Tibial nerve (tissue), 4 donors: ENCODE results near the gene BAAT. TPM values are rescaled to one million over a fixed set of nuclear protein-coding genes. Genes with fewer than 3 reads are reported as not detected.

ENCODE experiments used
- DNase-seq, 2 donors: peaks; one replicate each; pipeline ENCODE4 v3.0.0-alpha.2; 2019; ENCODE audit warnings: low spot score in 2 of 2
- H3K27ac ChIP-seq, 4 donors: fragments of 200-600 bp; sonication (generic) in 3 of 4; one replicate each; pipeline ENCODE4 v1.5.1; 2017 to 2019; ENCODE audit warnings: mild to moderate bottlenecking in 1 of 4
- H3K27me3 ChIP-seq, 2 donors: fragments of 200-600 bp; sonication (generic) in 1 of 2; one replicate each; pipeline versions ENCODE4 v1.5.1 to v1.6.0; 2017 to 2019
- H3K36me3 ChIP-seq, 3 donors: fragments of 200-600 bp; sonication (generic); one replicate each; pipeline ENCODE4 v1.5.1; 2018 to 2019
- H3K4me1 ChIP-seq, 4 donors: fragments of 200-600 bp; sonication (generic) in 3 of 4; one replicate each; pipeline ENCODE4 v1.5.1; 2017 to 2019
- H3K4me3 ChIP-seq, 4 donors: fragments of 200-600 bp; sonication (generic) in 3 of 4; one replicate each; pipeline ENCODE4 v1.5.1; 2017 to 2019; ENCODE audit warnings: mild to moderate bottlenecking in 1 of 4, moderate library complexity in 1 of 4
- H3K9me3 ChIP-seq, 4 donors: fragments of 200-600 bp; sonication (generic) in 3 of 4; one replicate each; pipeline ENCODE4 v1.5.1; 2017 to 2019
- CTCF ChIP-seq, 5 experiments: fragments of 200-600 bp in 3 of 5; fragments of 450-650 bp in 2 of 5; sonication (generic) in 3 of 5; IDR thresholded peaks; one replicate each; pipeline ENCODE4 v1.5.1; 2016 to 2019; ENCODE audit warnings: antibody characterized with exemption in 5 of 5, mild to moderate bottlenecking in 3 of 5, moderate library complexity in 2 of 5
- EP300 ChIP-seq, 2 donors: sonication (generic); formaldehyde crosslinking; IDR thresholded peaks; one replicate each; pipeline ENCODE4 v1.6.1; 2017; ENCODE audit warnings: antibody characterized with exemption in 2 of 2, mild to moderate bottlenecking in 1 of 2
- POLR2A ChIP-seq, 2 donors: fragments of 450-650 bp; IDR thresholded peaks; one replicate each; pipeline ENCODE4 v1.6.1; 2017; ENCODE audit warnings: antibody characterized with exemption in 2 of 2, mild to moderate bottlenecking in 2 of 2, moderate library complexity in 2 of 2
- WGBS, 2 donors: methylation state at CpG; one replicate each; pipeline ENCODE4 v1.1.5; 2018; 5-methylcytosine and 5-hydroxymethylcytosine counted together
- total RNA-seq, 4 donors: library from RNA; depleted of rRNA; stranded (reverse); fragments of >200 nt; gene quantifications; one replicate each; pipeline ENCODE4 v1.1.0, GENCODE V29; 2016

BAAT gene
- total RNA-seq, 4 donors from 2014 or later = not detected

GRCh38 chr9:101417977-101418376 lies 33.2 kb upstream of the BAAT start:
- H3K9me3 ChIP-seq = peaks cover 0 to 68% (median 16%) of the 10 kb centered on the region in 4 donors
- H3K27ac ChIP-seq = no peak overlapping the region
- H3K4me3 ChIP-seq = no peak overlapping the region
- TF ChIP-seq POLR2A (IDR thresholded peaks at IDR 0.05) = no peak
- H3K27me3 ChIP-seq = no peaks in the 10 kb centered on the region
- peaks cover 0 to 63% (median 0%) of the 10 kb centered on the region in 3 donors for H3K36me3 ChIP-seq
- DNase-seq = no peak
- no peaks in the 10 kb centered on the region for H3K4me1 ChIP-seq

- Histone ChIP-seq H3K4me1 (no peaks in the 10 kb centered on the region), H3K9me3 (peaks cover 0 to 70% (median 18%) of the 10 kb centered on the region in 4 donors), H3K36me3 (peaks cover 0 to 68% (median 0%) of the 10 kb centered on the region in 3 donors), H3K27me3 (no peaks in the 10 kb centered on the region), H3K27ac (no peak overlapping the region), H3K4me3 (no peak overlapping the region)
- DNase-seq = no peak
- TF ChIP-seq EP300 (IDR thresholded peaks at IDR 0.05) = no peak
- no peak for TF ChIP-seq POLR2A (IDR thresholded peaks at IDR 0.05)
- no peak for TF ChIP-seq CTCF (IDR thresholded peaks at IDR 0.05)
Observed at GRCh38 chr9:101417389-101417788, 32.6 kb upstream of the BAAT start.

GRCh38 chr9:101415578-101415977 lies 30.8 kb upstream of the BAAT start:
- TF ChIP-seq CTCF (IDR thresholded peaks at IDR 0.05) (no peak), EP300 (IDR thresholded peaks at IDR 0.05) (no peak), POLR2A (IDR thresholded peaks at IDR 0.05) (no peak)
- Histone ChIP-seq H3K36me3 (peaks cover 0 to 69% (median 0%) of the 10 kb centered on the region in 3 donors), H3K9me3 (peaks cover 0 to 83% (median 26%) of the 10 kb centered on the region in 4 donors), H3K27me3 (no peaks in the 10 kb centered on the region), H3K4me1 (no peaks in the 10 kb centered on the region), H3K27ac (no peak overlapping the region), H3K4me3 (no peak overlapping the region)
- DNase-seq = no peak

- DNase-seq = no peak
- peaks cover 2 to 90% (median 31%) of the 10 kb centered on the region in 4 donors for H3K9me3 ChIP-seq
Observed at GRCh38 chr9:101414839-101415238, 30.0 kb upstream of the BAAT start.

GRCh38 chr9:101409079-101409477 lies 24.3 kb upstream of the BAAT start:
- H3K4me1 ChIP-seq = no peaks in the 10 kb centered on the region
- WGBS, 2 donors = 95 to 98% methylated on average over 4 of the region's 4 CpGs
- DNase-seq = no peak
- peaks cover 13 to 86% (median 32%) of the 10 kb centered on the region in 3 donors for H3K36me3 ChIP-seq
- TF ChIP-seq CTCF (IDR thresholded peaks at IDR 0.05) (no peak), EP300 (IDR thresholded peaks at IDR 0.05) (no peak), POLR2A (IDR thresholded peaks at IDR 0.05) (no peak)
- H3K4me3 ChIP-seq = no peak overlapping the region
- no peak overlapping the region for H3K27ac ChIP-seq
- no peaks in the 10 kb centered on the region for H3K27me3 ChIP-seq
- H3K9me3 ChIP-seq = peaks cover 26 to 99% (median 60%) of the 10 kb centered on the region in 4 donors

More at GRCh38 chr9:101414839-101415238, 30.0 kb upstream of the BAAT start:
- Histone ChIP-seq H3K4me3 (no peak overlapping the region), H3K27ac (no peak overlapping the region), H3K27me3 (no peaks in the 10 kb centered on the region), H3K36me3 (peaks cover 0 to 76% (median 0%) of the 10 kb centered on the region in 3 donors), H3K4me1 (no peaks in the 10 kb centered on the region)
- TF ChIP-seq EP300 (IDR thresholded peaks at IDR 0.05) = no peak
- no peak for TF ChIP-seq CTCF (IDR thresholded peaks at IDR 0.05)
- no peak for TF ChIP-seq POLR2A (IDR thresholded peaks at IDR 0.05)
